ENCODE results near the gene ATP6V1B1.

The ATP6V1B1 gene

GRCh38 chr2:70988726-70989648 is 53.3 kb downstream of the ATP6V1B1 start:
- no peak for TF ChIP-seq CTCF (IDR thresholded peaks at IDR 0.05)
- Histone ChIP-seq H3K27ac (peak overlapping the region in 1 of 2 donors; percentile 9), H3K4me3 (no peak overlapping the region)
- no peak for DNase-seq (ENCODE audit: low spot score)

GRCh38 chr2:70990216-70990615 is 54.5 kb downstream of the ATP6V1B1 start:
- TF ChIP-seq CTCF (IDR thresholded peaks at IDR 0.05), result no peak
- no peak overlapping the region for H3K4me3 ChIP-seq
- H3K27ac ChIP-seq, result no peak overlapping the region
- no peak for DNase-seq (ENCODE audit: low spot score)

- Histone ChIP-seq H3K27ac (no peak overlapping the region), H3K4me3 (no peak overlapping the region)
- TF ChIP-seq CTCF (IDR thresholded peaks at IDR 0.05), result no peak
- peak; percentile 61 for DNase-seq (ENCODE audit: low spot score)
These were observed 55.4 kb downstream of the ATP6V1B1 start for GRCh38 chr2:70991142-70991541.

DNA sequence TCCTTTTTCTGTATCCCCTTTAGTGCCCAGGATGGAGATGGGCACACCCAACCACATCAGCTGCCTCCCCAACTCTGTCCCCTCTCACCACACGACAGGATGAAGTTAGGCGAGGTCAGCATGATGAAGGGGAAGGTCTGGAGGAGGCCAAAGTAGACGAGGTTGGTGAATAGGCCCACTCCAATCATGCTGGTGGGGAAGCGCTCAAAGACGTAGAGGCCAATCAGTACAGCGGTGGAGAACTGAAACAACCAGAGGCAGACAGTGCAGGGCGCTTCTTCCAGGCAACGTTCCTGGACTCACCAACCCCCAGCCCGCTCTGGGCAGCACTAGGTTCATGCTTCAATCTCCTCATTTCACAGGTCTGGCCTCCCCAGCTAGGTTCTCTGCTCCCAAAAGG is 56.0 kb downstream of the ATP6V1B1 start:
- TF ChIP-seq CTCF (IDR thresholded peaks at IDR 0.05), result no peak
- Histone ChIP-seq H3K4me3 (no peak overlapping the region), H3K27ac (no peak overlapping the region)
- peak; percentile 60 for DNase-seq (ENCODE audit: low spot score)

GRCh38 chr2:70992945-70993853 is 57.5 kb downstream of the ATP6V1B1 start:
- DNase-seq (ENCODE audit: low spot score), result no peak
- TF ChIP-seq CTCF (IDR thresholded peaks at IDR 0.05), result no peak
- Histone ChIP-seq H3K4me3 (peak overlapping the region; percentile 90), H3K27ac (peak overlapping the region; percentile 87 to 93)

GRCh38 chr2:70994009-70994698 is 58.5 kb downstream of the ATP6V1B1 start:
- Histone ChIP-seq H3K27ac (peak overlapping the region; percentile 87 to 93), H3K4me3 (peak overlapping the region; percentile 90)
- DNase-seq (ENCODE audit: low spot score), result peak; percentile 74
- no peak for TF ChIP-seq CTCF (IDR thresholded peaks at IDR 0.05)
